ENCODE measurements around the gene AGO3. TPM values are rescaled to one million over a fixed set of nuclear protein-coding genes. Genes with fewer than 3 reads are reported as not detected.

The AGO3 gene
- total and polyA plus RNA-seq, 7 donors = 2.2 to 17.6 (median 10.4) TPM

GRCh38 chr1:36097693-36098585 is 167.0 kb downstream of the AGO3 start:
- Histone ChIP-seq H3K27me3 (ENCODE audit: insufficient read depth in 3 of 3, low read length in 2 of 3) (no peaks in the 10 kb centered on the region), H3K9me3 (no peaks in the 10 kb centered on the region), H3K4me1 (peaks cover 3% of the 10 kb centered on the region), H3K4me3 (no peak overlapping the region), H3K36me3 (ENCODE audit: insufficient read depth in 1 of 2, low read depth in 1 of 2) (peaks cover 4 to 36% of the 10 kb centered on the region in 2 donors), H3K27ac (no peak overlapping the region)
- no peak for DNase-seq
- intact Hi-C loops (cut with DNase I) = loop anchor here (2.0 to 10.0 kb wide), 6 partner anchors 37 to 327 kb away; no protein-coding TSS in a partner anchor
- ATAC-seq = no peak
- WGBS, 3 donors = 89 to 90% (median 89%) methylated on average over 27 to 33 of the region's 33 CpGs
- no peak for TF ChIP-seq CTCF (IDR thresholded peaks at IDR 0.05)

- TF ChIP-seq CTCF (IDR thresholded peaks at IDR 0.05) = no peak
- no peaks in the 10 kb centered on the region for H3K27me3 ChIP-seq (ENCODE audit: insufficient read depth in 3 of 3, low read length in 2 of 3)
- 80 to 86% (median 83%) methylated on average over 11 to 13 of the region's 13 CpGs for WGBS, 3 donors
- H3K36me3 ChIP-seq (ENCODE audit: insufficient read depth in 1 of 2, low read depth in 1 of 2) = peaks cover 0 to 28% of the 10 kb centered on the region in 2 donors
- H3K4me3 ChIP-seq = no peak overlapping the region
- intact Hi-C loops (cut with DNase I) = loop anchor here (2.0 to 10.0 kb wide), 6 partner anchors 36 to 326 kb away; no protein-coding TSS in a partner anchor
- no peaks in the 10 kb centered on the region for H3K9me3 ChIP-seq
- H3K4me1 ChIP-seq = peaks cover 3% of the 10 kb centered on the region
- DNase-seq = no peak
- no peak overlapping the region for H3K27ac ChIP-seq
- no peak for ATAC-seq
Measured at GRCh38 chr1:36098650-36099365, 167.9 kb downstream of the AGO3 start.

- H3K36me3 ChIP-seq (ENCODE audit: insufficient read depth in 1 of 2, low read depth in 1 of 2) = peaks cover 0 to 18% of the 10 kb centered on the region in 2 donors
- intact Hi-C loops (cut with DNase I) = loop anchor here (2.0 to 10.0 kb wide), 8 partner anchors 35 to 325 kb away; no protein-coding TSS in a partner anchor
- TF ChIP-seq CTCF (IDR thresholded peaks at IDR 0.05) = peak; percentile 86
- no peak overlapping the region for H3K4me3 ChIP-seq
- DNase-seq (peak; percentile 79 to 89), ATAC-seq (peak; percentile 87 to 94 (median 90))
- 35 to 39% (median 35%) methylated on average over 17 to 18 of the region's 18 CpGs for WGBS, 3 donors
- no peaks in the 10 kb centered on the region for H3K9me3 ChIP-seq
- no peaks in the 10 kb centered on the region for H3K27me3 ChIP-seq (ENCODE audit: insufficient read depth in 3 of 3, low read length in 2 of 3)
- peaks cover 3% of the 10 kb centered on the region for H3K4me1 ChIP-seq
- no peak overlapping the region for H3K27ac ChIP-seq
Measured at GRCh38 chr1:36099681-36100341, 168.9 kb downstream of the AGO3 start.

- ATAC-seq (no peak), DNase-seq (no peak)
- no peak for TF ChIP-seq CTCF (IDR thresholded peaks at IDR 0.05)
- H3K4me3 ChIP-seq = no peak overlapping the region
- intact Hi-C loops (cut with DNase I) = loop anchor here in 1 of 2 donors (2.0 kb wide), 2 partner anchors 88 to 320 kb away; no protein-coding TSS in a partner anchor
- peaks cover 3% of the 10 kb centered on the region for H3K4me1 ChIP-seq
- no peaks in the 10 kb centered on the region for H3K27me3 ChIP-seq (ENCODE audit: insufficient read depth in 3 of 3, low read length in 2 of 3)
- 69 to 77% (median 77%) methylated on average over 6 of the region's 6 CpGs for WGBS, 3 donors
- no peak overlapping the region for H3K27ac ChIP-seq
- H3K9me3 ChIP-seq = no peaks in the 10 kb centered on the region
- peaks cover 0 to 12% of the 10 kb centered on the region in 2 donors for H3K36me3 ChIP-seq (ENCODE audit: insufficient read depth in 1 of 2, low read depth in 1 of 2)
Measured at GRCh38 chr1:36100376-36100775, 169.5 kb downstream of the AGO3 start.
